GM12878 (cell line): ENCODE results near the gene GNA15.

Source experiments
- ASH2L ChIP-seq: fragments of 300-600, 200-600 bp; sonication (generic); IDR thresholded peaks from 2 replicates; pipeline ENCODE4 v1.6.1; 2017; ENCODE audit warnings: low read depth, mild to moderate bottlenecking, borderline replicate concordance
- DPF2 ChIP-seq: fragments of 450-650 bp; IDR thresholded peaks from 2 replicates; pipeline ENCODE4 v1.6.1; 2017; ENCODE audit warnings: mild to moderate bottlenecking
- EGR1 ChIP-seq, 2 experiments: IDR thresholded peaks; 1 replicate in 1 of 2; 2 replicates in 1 of 2; pipeline ENCODE4 v1.6.1; 2011 to 2012; ENCODE audit warnings: low read depth in 2 of 2, low read length in 2 of 2, borderline replicate concordance in 1 of 2, mild to moderate bottlenecking in 1 of 2, moderate library complexity in 1 of 2
- EP300 ChIP-seq, 2 experiments: fragments of 150-350 bp in 1 of 2; IDR thresholded peaks; 2 replicates each; pipeline ENCODE4 v1.6.1; 2011 to 2012; ENCODE audit warnings: low read depth in 2 of 2, low read length in 2 of 2, borderline replicate concordance in 1 of 2, improper control_type of control experiment in 1 of 2, inconsistent platforms in 1 of 2; ENCODE audit not compliant: control insufficient read depth in 1 of 2
- EZH2 ChIP-seq: IDR thresholded peaks from 2 replicates; pipeline ENCODE4 v1.6.1; 2012; ENCODE audit warnings: low read depth, mild to moderate bottlenecking, control low read depth, inconsistent platforms, low read length, borderline replicate concordance; ENCODE audit not compliant: control insufficient read depth
- JUND ChIP-seq: IDR thresholded peaks from 2 replicates; pipeline ENCODE4 v1.6.1; 2012; ENCODE audit warnings: low read depth, mild to moderate bottlenecking, low read length, improper control_type of control experiment, moderate library complexity
- KAT2A ChIP-seq: conservative IDR thresholded peaks from 2 replicates; pipeline ENCODE4 v1.6.1; 2011; ENCODE audit warnings: low read depth, low read length; ENCODE audit not compliant: control insufficient read depth
- NRF1 ChIP-seq: conservative IDR thresholded peaks from 2 replicates; pipeline ENCODE4 v1.6.1; 2011; ENCODE audit warnings: mild to moderate bottlenecking, low read depth, low read length, improper control_type of control experiment
- POLR2AphosphoS5 ChIP-seq: IDR thresholded peaks from 2 replicates; pipeline ENCODE4 v1.6.1; 2011; ENCODE audit warnings: mild to moderate bottlenecking, low read length, inconsistent platforms
- SUZ12 ChIP-seq: fragments of 200-600 bp; sonication (generic); IDR thresholded peaks from one replicate; pipeline ENCODE4 v1.6.1; 2018; ENCODE audit warnings: antibody characterized with exemption, mild to moderate bottlenecking; ENCODE audit not compliant: unreplicated experiment
- TF ChIP-seq, protein P1 (sequence below), 3 experiments: IDR thresholded peaks in 2 of 3; conservative IDR thresholded peaks in 1 of 3; 2 replicates each; pipeline ENCODE4 v1.5.1; 2011; ENCODE audit warnings: low read depth in 3 of 3, low read length in 3 of 3, mild to moderate bottlenecking in 3 of 3, control low read depth in 2 of 3, moderate library complexity in 2 of 3, inconsistent platforms in 1 of 3, mixed read lengths in 1 of 3; ENCODE audit not compliant: control insufficient read depth in 2 of 3, insufficient read depth in 1 of 3; ENCODE audit errors: extremely low read depth in 1 of 3
- TF ChIP-seq, protein P2 (sequence below): IDR thresholded peaks from 2 replicates; pipeline ENCODE4 v1.6.1; 2012; ENCODE audit warnings: low read length, inconsistent platforms

DNA sequence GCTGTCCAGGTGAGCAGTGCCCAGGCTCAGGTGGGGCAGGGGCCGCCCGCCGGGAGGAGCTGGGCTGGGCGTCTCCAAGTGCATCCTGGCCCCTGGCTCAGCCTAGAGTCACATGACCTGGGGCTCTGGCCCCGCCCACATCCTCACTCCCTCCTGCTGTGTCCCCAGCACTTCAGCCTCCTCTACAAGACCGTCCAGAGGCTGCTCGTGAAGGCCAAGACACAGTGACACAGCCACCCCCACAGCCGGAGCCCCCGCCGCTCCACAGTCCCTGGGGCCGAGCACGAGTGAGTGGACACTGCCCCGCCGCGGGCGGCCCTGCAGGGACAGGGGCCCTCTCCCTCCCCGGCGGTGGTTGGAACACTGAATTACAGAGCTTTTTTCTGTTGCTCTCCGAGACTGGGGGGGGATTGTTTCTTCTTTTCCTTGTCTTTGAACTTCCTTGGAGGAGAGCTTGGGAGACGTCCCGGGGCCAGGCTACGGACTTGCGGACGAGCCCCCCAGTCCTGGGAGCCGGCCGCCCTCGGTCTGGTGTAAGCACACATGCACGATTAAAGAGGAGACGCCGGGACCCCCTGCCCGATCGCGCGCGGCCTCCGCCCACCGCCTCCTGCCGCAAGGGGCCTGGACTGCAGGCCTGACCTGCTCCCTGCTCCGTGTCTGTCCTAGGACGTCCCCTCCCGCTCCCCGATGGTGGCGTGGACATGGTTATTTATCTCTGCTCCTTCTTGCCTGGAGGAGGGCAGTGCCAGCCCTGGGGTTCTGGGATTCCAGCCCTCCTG, 71.8 kb downstream of the GNA15 start:
- TF ChIP-seq ASH2L (no peak), POLR2AphosphoS5 (no peak), NRF1 (no peak), KAT2A (no peak), SUZ12 (no peak), EP300 (IDR thresholded peaks at IDR 0.05; ENCODE audit: borderline replicate concordance in 1 of 2, control insufficient read depth in 1 of 2, low read depth in 2 of 2, low read length in 2 of 2) (no peak), EGR1 (IDR thresholded peaks at IDR 0.05; ENCODE audit: borderline replicate concordance in 1 of 2, low read depth in 2 of 2, low read length in 2 of 2) (no peak), EZH2 (no peak), DPF2 (no peak), JUND (no peak)
- TF ChIP-seq, protein P1, sequence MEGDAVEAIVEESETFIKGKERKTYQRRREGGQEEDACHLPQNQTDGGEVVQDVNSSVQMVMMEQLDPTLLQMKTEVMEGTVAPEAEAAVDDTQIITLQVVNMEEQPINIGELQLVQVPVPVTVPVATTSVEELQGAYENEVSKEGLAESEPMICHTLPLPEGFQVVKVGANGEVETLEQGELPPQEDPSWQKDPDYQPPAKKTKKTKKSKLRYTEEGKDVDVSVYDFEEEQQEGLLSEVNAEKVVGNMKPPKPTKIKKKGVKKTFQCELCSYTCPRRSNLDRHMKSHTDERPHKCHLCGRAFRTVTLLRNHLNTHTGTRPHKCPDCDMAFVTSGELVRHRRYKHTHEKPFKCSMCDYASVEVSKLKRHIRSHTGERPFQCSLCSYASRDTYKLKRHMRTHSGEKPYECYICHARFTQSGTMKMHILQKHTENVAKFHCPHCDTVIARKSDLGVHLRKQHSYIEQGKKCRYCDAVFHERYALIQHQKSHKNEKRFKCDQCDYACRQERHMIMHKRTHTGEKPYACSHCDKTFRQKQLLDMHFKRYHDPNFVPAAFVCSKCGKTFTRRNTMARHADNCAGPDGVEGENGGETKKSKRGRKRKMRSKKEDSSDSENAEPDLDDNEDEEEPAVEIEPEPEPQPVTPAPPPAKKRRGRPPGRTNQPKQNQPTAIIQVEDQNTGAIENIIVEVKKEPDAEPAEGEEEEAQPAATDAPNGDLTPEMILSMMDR (IDR thresholded peaks at IDR 0.05 in 2 of 3, conservative IDR thresholded peaks at IDR 0.05 in 1 of 3; ENCODE audit: control insufficient read depth in 2 of 3, extremely low read depth in 1 of 3, insufficient read depth in 1 of 3, low read depth in 3 of 3, low read length in 3 of 3) = no peak
- TF ChIP-seq, protein P2, sequence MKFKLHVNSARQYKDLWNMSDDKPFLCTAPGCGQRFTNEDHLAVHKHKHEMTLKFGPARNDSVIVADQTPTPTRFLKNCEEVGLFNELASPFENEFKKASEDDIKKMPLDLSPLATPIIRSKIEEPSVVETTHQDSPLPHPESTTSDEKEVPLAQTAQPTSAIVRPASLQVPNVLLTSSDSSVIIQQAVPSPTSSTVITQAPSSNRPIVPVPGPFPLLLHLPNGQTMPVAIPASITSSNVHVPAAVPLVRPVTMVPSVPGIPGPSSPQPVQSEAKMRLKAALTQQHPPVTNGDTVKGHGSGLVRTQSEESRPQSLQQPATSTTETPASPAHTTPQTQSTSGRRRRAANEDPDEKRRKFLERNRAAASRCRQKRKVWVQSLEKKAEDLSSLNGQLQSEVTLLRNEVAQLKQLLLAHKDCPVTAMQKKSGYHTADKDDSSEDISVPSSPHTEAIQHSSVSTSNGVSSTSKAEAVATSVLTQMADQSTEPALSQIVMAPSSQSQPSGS = no peak
